IPS-15b (cell line): Measurements from ENCODE around the gene CNP.

Experiments
- H3K27me3 ChIP-seq: one replicate; pipeline ENCODE4 v1.6.1; 2013; ENCODE audit warnings: low read length; ENCODE audit not compliant: control insufficient read depth, insufficient read depth
- H3K36me3 ChIP-seq: one replicate; pipeline ENCODE4 v1.6.1; 2013; ENCODE audit warnings: low read length; ENCODE audit not compliant: control insufficient read depth, insufficient read depth
- H3K4me1 ChIP-seq: one replicate; pipeline ENCODE4 v1.6.1; 2013; ENCODE audit warnings: mild to moderate bottlenecking, low read length; ENCODE audit not compliant: control insufficient read depth, insufficient read depth
- H3K4me3 ChIP-seq: one replicate; pipeline ENCODE4 v1.5.1; 2013; ENCODE audit warnings: low read depth, low read length
- H3K9ac ChIP-seq: one replicate; pipeline ENCODE4 v1.6.1; 2013; ENCODE audit warnings: low read depth, mild to moderate bottlenecking, low read length
- H3K9me3 ChIP-seq: one replicate; pipeline ENCODE4 v1.6.1; 2013; ENCODE audit warnings: mild to moderate bottlenecking, low read length; ENCODE audit not compliant: control insufficient read depth, insufficient read depth

Gene CNP

DNA sequence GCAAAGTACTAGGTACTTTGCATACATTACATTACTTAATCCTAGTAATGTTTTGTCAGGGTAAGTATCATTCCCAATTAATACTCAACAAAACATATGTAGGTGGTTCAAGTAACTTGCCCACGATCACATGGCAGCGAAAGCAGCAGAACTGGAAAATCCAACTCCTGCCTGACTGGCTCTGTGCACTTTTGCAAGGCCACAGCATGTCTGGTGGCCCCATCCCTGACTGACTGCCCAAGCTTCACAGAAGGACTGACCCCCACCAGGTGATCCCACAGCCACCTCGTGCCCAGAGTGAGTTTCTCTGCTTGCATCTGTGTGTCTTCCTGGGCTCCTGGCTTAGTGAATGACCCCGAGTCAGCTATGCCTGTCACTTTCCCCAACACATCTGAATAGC, 11.4 kb downstream of the CNP start:
- no peaks in the 10 kb centered on the region for H3K27me3 ChIP-seq
- H3K9ac ChIP-seq: no peak overlapping the region
- H3K9me3 ChIP-seq: no peaks in the 10 kb centered on the region
- peaks cover 80% of the 10 kb centered on the region for H3K36me3 ChIP-seq
- no peak overlapping the region for H3K4me3 ChIP-seq
- H3K4me1 ChIP-seq: no peaks in the 10 kb centered on the region

DNA sequence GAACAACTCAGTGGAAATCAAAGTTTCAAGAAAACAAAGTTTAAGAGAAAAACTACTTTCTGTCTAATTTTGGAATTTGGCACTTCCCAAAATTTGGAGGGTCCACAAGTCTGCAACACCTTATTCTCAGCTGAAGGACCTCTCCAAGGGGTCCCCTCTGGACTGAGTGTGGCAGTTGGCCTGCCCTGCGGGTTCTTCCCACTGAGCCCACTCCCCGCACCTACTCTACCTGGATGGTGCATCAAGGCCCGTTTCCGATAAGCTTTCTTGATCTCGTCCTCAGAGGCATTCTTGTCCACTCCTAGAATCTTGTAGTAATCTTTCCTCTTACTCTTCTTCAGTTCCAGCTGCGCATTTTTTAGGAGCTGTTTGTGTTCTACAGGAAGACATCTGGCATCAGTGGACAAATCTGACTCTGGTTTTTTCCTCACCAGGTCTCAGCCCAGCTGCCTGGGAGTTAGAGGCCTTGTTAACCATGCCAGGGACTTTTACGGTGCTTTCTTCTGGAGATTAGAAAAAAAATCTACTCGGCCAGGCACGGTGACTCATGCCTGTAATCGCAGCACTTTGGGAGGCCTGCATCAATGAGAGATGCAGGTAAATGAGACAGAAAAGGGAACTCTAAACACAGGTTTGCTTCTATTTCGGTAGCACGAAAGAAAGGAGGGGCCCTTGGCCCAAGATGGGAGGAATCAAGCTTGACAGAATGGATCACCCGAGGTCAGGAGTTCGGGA, 15.6 kb downstream of the CNP start:
- Histone ChIP-seq H3K9me3 (no peaks in the 10 kb centered on the region), H3K9ac (no peak overlapping the region), H3K36me3 (peaks cover 66% of the 10 kb centered on the region), H3K4me3 (no peak overlapping the region), H3K4me1 (no peaks in the 10 kb centered on the region), H3K27me3 (no peaks in the 10 kb centered on the region)

DNA sequence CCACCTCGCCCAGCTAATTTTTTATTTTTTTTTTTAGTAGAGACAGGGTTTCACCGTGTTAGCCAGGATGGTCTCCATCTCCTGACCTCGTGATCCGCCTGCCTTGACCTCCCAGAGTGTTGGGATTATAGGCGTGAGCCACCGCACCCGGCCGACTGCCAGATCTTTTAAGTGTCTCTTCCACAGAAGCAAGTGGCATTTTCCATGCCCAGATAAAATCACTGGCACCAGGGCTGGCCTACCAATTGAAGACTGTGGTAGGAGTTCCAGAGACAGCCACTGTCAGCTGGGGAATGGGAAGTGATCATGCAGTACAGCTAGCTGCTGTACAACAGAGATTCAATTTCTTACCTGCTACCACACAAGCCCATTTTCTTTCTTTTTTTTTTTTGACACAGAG, 17.9 kb downstream of the CNP start:
- no peaks in the 10 kb centered on the region for H3K27me3 ChIP-seq
- H3K4me1 ChIP-seq: no peaks in the 10 kb centered on the region
- no peak overlapping the region for H3K9ac ChIP-seq
- no peaks in the 10 kb centered on the region for H3K9me3 ChIP-seq
- peaks cover 71% of the 10 kb centered on the region for H3K36me3 ChIP-seq
- H3K4me3 ChIP-seq: no peak overlapping the region

DNA sequence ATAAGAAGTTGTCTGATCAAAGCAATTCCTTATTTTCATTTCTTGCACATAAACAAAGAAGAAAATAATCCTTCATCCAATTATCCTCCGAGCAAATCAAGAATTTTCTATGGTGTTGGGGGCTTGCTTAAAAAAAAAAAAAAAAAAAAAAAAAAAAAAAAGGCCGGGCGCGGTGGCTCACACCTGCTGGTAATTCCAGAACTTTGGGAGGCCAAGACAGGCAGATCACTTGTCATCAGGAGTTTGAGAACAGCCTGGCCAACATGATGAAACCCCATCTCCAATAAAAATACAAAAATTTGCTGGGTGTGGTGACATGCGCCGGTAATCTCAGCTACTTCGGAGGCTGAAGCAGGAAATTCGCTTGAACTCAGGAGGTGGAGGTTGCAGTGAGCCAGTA, 19.3 kb downstream of the CNP start:
- H3K4me1 ChIP-seq: no peaks in the 10 kb centered on the region
- no peak overlapping the region for H3K9ac ChIP-seq
- H3K4me3 ChIP-seq: no peak overlapping the region
- no peaks in the 10 kb centered on the region for H3K9me3 ChIP-seq
- H3K27me3 ChIP-seq: no peaks in the 10 kb centered on the region
- peaks cover 71% of the 10 kb centered on the region for H3K36me3 ChIP-seq

DNA sequence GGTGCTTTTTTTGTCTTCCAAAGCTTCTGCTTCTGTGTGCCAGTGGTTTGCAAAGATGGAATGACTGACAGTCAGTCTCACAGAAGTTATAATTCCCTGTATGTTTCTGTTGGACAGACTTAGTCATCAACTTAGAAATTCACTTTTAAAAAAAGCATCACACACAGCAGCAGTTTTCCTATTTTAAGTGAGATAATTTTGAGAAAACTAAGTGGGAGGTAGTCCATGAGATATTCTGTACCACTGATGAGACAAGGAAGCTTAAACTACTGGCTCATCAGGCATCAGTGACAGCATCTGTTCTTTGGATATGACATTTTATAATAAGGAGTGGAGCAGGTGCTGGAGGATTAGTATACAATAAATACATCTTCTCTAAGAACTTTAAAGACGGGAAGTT, 20.0 kb downstream of the CNP start:
- peaks cover 68% of the 10 kb centered on the region for H3K36me3 ChIP-seq
- H3K9me3 ChIP-seq: no peaks in the 10 kb centered on the region
- no peak overlapping the region for H3K4me3 ChIP-seq
- H3K4me1 ChIP-seq: no peaks in the 10 kb centered on the region
- no peaks in the 10 kb centered on the region for H3K27me3 ChIP-seq
- no peak overlapping the region for H3K9ac ChIP-seq

DNA sequence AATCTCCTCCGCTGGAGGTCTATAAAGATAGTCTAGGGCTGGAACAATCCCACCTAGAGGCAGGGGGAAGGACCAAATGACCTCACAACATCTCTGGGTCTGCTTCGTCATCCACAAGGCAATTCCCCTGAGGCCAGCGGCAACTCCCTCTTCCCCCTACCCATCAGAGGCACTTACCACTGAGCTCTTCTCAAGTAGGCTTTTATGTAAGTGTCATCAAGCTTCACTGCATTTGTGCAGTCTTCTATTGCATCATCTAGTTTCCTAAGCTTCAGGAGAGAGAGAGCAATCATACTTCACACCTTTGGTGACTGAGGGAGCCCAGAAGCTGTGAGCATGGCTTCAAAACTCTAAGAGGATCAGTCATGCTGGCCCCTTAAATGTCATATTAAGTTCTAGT, 21.0 kb downstream of the CNP start:
- Histone ChIP-seq H3K27me3 (no peaks in the 10 kb centered on the region), H3K4me3 (no peak overlapping the region), H3K4me1 (no peaks in the 10 kb centered on the region), H3K9me3 (no peaks in the 10 kb centered on the region), H3K36me3 (peaks cover 63% of the 10 kb centered on the region), H3K9ac (no peak overlapping the region)

DNA sequence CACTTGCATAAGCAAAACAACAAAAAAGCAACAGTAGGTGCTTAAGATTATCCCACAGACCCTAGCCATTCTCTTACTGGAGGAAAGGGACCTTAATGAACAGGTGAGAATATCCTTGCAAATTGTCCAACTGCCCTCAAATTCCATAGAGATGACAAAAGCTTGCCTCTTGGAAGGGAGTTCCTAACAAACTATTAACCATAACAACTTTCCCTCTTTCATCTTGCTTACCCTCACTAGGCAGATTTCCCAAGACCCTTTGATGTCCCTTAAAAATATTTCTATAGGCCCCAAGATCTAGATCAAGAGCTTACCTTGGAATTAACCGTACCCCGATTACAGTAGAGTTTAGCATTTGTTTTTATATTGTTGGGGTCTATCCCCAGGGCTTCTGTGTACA, 21.8 kb downstream of the CNP start:
- Histone ChIP-seq H3K36me3 (peaks cover 56% of the 10 kb centered on the region), H3K4me3 (no peak overlapping the region), H3K27me3 (no peaks in the 10 kb centered on the region), H3K9ac (no peak overlapping the region), H3K9me3 (no peaks in the 10 kb centered on the region), H3K4me1 (no peaks in the 10 kb centered on the region)

DNA sequence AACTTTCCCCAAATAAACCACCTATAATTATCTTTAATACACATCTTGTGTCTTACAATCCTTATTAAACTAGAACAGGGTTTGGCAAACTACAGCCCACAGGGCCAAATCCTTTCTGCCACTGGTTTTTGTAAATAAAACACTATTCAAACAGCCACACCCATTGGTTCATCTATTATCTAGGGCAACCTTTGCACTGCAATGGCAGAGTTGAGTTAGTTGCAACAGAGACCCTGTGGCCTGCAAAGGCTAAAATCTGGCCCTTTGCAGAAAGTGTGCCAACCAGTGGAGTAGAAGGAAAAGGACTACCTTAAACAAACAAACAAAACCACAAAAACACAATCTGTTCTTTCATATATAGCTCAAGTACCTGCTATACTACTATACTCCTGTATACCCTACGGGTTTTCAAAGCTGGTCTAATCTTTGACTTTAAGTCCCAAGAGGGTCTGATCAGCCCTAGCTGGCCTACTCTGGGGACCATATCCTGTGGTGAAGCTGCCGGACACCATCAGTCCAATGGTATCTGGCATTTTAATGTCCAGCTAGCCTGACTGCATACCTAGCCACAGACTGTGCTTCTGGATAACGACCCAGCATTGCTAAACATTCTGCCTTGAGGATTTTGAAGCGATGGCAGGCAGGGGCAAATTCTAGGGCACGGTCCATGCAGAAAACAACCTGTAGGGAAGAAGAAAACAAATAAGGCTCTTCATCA, 23.3 kb downstream of the CNP start:
- no peaks in the 10 kb centered on the region for H3K9me3 ChIP-seq
- no peaks in the 10 kb centered on the region for H3K27me3 ChIP-seq
- peaks cover 52% of the 10 kb centered on the region for H3K36me3 ChIP-seq
- H3K9ac ChIP-seq: no peak overlapping the region
- no peaks in the 10 kb centered on the region for H3K4me1 ChIP-seq
- no peak overlapping the region for H3K4me3 ChIP-seq

DNA sequence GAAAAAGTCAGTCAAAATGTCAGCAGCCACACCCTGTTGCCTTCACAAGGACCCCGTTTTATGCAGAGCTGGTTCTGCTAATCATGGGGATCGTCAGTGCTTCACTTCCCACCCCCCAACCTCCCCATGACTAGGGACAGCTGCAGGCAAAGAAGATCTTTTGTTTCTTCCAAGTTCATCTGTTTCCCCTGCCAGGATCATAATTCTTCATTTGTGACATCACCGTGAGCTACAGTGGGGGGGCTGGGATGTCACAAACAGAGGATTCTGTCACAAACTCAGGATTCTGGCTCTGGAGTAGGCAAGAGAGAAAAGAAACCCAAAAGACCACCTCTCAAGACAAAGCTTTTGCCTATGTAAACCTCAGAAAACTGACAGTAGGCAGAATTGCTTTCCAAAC, 26.0 kb downstream of the CNP start:
- Histone ChIP-seq H3K9ac (no peak overlapping the region), H3K36me3 (peaks cover 53% of the 10 kb centered on the region), H3K27me3 (no peaks in the 10 kb centered on the region), H3K4me1 (no peaks in the 10 kb centered on the region), H3K4me3 (no peak overlapping the region), H3K9me3 (no peaks in the 10 kb centered on the region)

DNA sequence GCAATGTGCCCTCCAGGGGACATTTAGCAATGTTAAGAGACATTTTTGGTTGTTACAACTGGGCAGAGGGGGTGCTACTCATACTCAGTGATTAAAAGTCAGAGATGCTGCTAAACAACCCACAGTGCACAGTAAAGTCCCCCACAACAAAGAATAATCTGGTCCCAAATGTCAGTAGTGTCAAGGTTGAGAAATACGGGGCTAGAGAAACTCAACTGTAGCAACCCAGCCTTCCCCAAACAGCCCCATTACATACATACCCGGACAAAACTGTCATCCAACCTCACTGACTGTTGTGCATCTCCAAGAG, 30.2 kb downstream of the CNP start:
- Histone ChIP-seq H3K36me3 (peaks cover 47% of the 10 kb centered on the region), H3K27me3 (no peaks in the 10 kb centered on the region), H3K4me1 (no peaks in the 10 kb centered on the region), H3K4me3 (no peak overlapping the region), H3K9me3 (no peaks in the 10 kb centered on the region), H3K9ac (no peak overlapping the region)

DNA sequence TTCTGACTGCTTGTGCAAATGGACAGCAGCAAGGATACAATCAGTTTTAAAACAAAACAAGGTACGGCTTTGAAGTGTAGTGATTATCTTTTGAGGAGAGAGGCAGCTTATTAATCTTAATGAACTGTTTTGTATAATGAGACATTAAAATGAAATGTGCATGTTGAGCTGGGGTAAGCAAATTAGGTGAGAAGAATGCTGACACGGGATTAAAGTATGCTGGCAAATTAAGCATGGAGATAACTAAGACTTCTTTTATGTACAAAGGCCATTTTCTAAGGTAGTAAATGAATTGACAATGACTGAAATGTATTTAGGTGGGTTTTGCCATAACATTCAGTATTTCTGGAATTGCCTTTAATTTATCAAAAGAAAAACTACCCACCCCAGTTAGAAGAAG, 31.9 kb downstream of the CNP start:
- no peaks in the 10 kb centered on the region for H3K4me1 ChIP-seq
- no peak overlapping the region for H3K9ac ChIP-seq
- H3K36me3 ChIP-seq: peaks cover 42% of the 10 kb centered on the region
- H3K27me3 ChIP-seq: no peaks in the 10 kb centered on the region
- H3K4me3 ChIP-seq: no peak overlapping the region
- no peaks in the 10 kb centered on the region for H3K9me3 ChIP-seq

DNA sequence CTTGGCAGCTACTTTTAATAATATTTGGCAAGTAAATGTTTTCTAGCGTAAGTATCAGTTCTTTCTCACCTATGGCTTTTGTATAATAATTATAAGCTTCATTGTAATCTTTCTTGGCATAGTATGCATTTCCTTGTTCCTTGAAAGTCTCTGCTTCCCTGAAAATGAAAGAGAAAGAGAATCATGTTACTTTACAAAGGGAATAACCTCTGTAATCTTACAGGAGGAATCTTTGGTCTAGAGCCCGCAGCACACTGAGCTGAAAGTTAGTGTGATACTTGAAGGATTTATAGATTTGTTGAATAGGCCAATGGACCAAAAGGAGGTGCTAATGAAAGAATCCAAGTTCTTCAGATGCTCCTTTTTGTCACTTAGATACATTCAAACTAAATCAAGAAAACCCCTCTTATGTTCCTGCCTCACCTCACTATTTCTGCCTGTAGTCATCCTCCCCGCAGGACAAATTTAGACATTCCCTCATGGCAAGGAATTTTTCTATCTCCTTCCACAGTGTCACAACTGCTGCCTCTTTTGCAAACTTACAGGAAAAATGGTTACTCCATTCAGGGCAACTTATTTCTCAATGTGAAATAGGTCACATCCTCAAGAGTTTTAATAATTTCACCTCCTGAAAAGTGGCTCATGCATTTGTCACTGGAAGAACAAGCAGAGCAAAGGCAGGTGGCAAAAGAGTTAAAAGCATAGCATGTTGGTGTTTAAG, 34.0 kb downstream of the CNP start:
- H3K4me1 ChIP-seq: no peaks in the 10 kb centered on the region
- H3K9me3 ChIP-seq: no peaks in the 10 kb centered on the region
- H3K27me3 ChIP-seq: no peaks in the 10 kb centered on the region
- H3K36me3 ChIP-seq: peaks cover 33% of the 10 kb centered on the region
- H3K9ac ChIP-seq: no peak overlapping the region
- no peak overlapping the region for H3K4me3 ChIP-seq
